ENCODE results near the gene TET3. TPM values are rescaled to one million over a fixed set of nuclear protein-coding genes. Genes with fewer than 3 reads are reported as not detected.

Gene TET3
- total and polyA plus RNA-seq, 2 experiments from 2014 or later: 3.6 to 19.9 TPM

- TF ChIP-seq REST (IDR thresholded peaks at IDR 0.05; ENCODE audit: unreplicated experiment) (no peak), CTCF (conservative IDR thresholded peaks at IDR 0.05; ENCODE audit: low read depth in 2 of 2) (no peak), EZH2 (IDR thresholded peaks at IDR 0.05; ENCODE audit: low read depth, unreplicated experiment) (no peak)
Measured at GRCh38 chr2:74017223-74017622, 32.5 kb downstream of the TET3 start (continued).

- DNase-seq (ENCODE audit: low spot score) (no peak), ATAC-seq (no peak)
- no peaks in the 10 kb centered on the region for H3F3A ChIP-seq (replicated peaks; ENCODE audit: low read depth)
- peaks cover 31% of the 10 kb centered on the region for H3K4me1 Mint-ChIP-seq
- no peak overlapping the region for H2AFZ ChIP-seq
- no peaks in the 10 kb centered on the region for H3K9me2 ChIP-seq (ENCODE audit: insufficient read depth)
- no peaks in the 10 kb centered on the region for H3K9me3 Mint-ChIP-seq
- no peaks in the 10 kb centered on the region for H3K36me3 ChIP-seq (ENCODE audit: insufficient read depth)
- H3K27me3 Mint-ChIP-seq (ENCODE audit: insufficient read depth, low read depth, poor library complexity): peaks cover 1% of the 10 kb centered on the region
- H3K79me2 ChIP-seq (replicated peaks; ENCODE audit: insufficient read depth): peaks cover 89% of the 10 kb centered on the region
- TF ChIP-seq ZNF331 (CRISPR knock-in tag; IDR thresholded peaks at IDR 0.05; ENCODE audit: low read depth) (no peak), REST (IDR thresholded peaks at IDR 0.05; ENCODE audit: unreplicated experiment) (no peak), JUNB (IDR thresholded peaks at IDR 0.05; ENCODE audit: unreplicated experiment) (no peak), ZNF114 (CRISPR knock-in tag; IDR thresholded peaks at IDR 0.05) (no peak), CREB1 (CRISPR knock-in tag; IDR thresholded peaks at IDR 0.05; ENCODE audit: low read depth) (no peak), EZH2phosphoT487 (IDR thresholded peaks at IDR 0.05; ENCODE audit: unreplicated experiment) (no peak)
- H3K4me2 ChIP-seq: no peak overlapping the region
- no peaks in the 10 kb centered on the region for H3K27me3 ChIP-seq (ENCODE audit: insufficient read depth)
- peaks cover 13% of the 10 kb centered on the region; the same call in 1 of the 2 replicates for H4K20me1 ChIP-seq (replicated peaks; ENCODE audit: insufficient read depth)
- no peak overlapping the region for H3K27ac Mint-ChIP-seq
- H3K4me3 Mint-ChIP-seq: no peak overlapping the region
- no peak overlapping the region for H3K4me3 ChIP-seq
- peaks cover 16% of the 10 kb centered on the region; the same call in 1 of the 2 replicates for H3K4me1 ChIP-seq (ENCODE audit: insufficient read depth)
- no peak overlapping the region for H3K27ac ChIP-seq (ENCODE audit: low read depth)
- no peaks in the 10 kb centered on the region for H3K36me3 Mint-ChIP-seq (ENCODE audit: low read depth)
Measured at GRCh38 chr2:74019516-74019915, 34.8 kb downstream of the TET3 start.
